Chondrocyte (in vitro differentiated cells): ENCODE data around the gene GNG8. TPM values are rescaled to one million over a fixed set of nuclear protein-coding genes. Genes with fewer than 3 reads are reported as not detected.

ENCODE experiments used
- DNase-seq: peaks from one replicate; pipeline ENCODE4 v3.0.0; 2021; ENCODE audit warnings: mixed read lengths, low spot score
- H3K27ac Mint-ChIP-seq: one replicate; pipeline ENCODE4 v1.8.0; 2021; ENCODE audit warnings: mild to moderate bottlenecking, moderate library complexity, mixed read lengths; ENCODE audit not compliant: unreplicated experiment
- H3K27me3 Mint-ChIP-seq: 2 replicates; pipeline ENCODE4 v1.8.0; 2021; ENCODE audit warnings: low read depth, mixed read lengths
- H3K36me3 Mint-ChIP-seq: 2 replicates; pipeline ENCODE4 v1.8.0; 2021; ENCODE audit warnings: low read depth, mixed read lengths
- H3K4me1 Mint-ChIP-seq: 2 replicates; pipeline ENCODE4 v1.8.0; 2021; ENCODE audit warnings: low read depth, mild to moderate bottlenecking, mixed read lengths
- H3K4me3 Mint-ChIP-seq: one replicate; pipeline ENCODE4 v1.8.0; 2021; ENCODE audit warnings: mild to moderate bottlenecking, moderate library complexity, mixed read lengths; ENCODE audit not compliant: unreplicated experiment
- H3K9me3 Mint-ChIP-seq: 2 replicates; pipeline ENCODE4 v1.8.0; 2021; ENCODE audit warnings: low read depth, mixed read lengths
- CTCF ChIP-seq: fragments of 200-600 bp; sonication (generic); IDR thresholded peaks from 2 replicates; pipeline ENCODE4 v1.5.0; 2021; ENCODE audit warnings: antibody characterized with exemption, mild to moderate bottlenecking, moderate library complexity
- total RNA-seq: library from RNA; stranded (reverse); gene quantifications from 3 replicates; pipeline ENCODE4 v1.2.1, GENCODE V29; 2021

The GNG8 gene
- total RNA-seq, 1 donor from 2014 or later, result not detected

DNA sequence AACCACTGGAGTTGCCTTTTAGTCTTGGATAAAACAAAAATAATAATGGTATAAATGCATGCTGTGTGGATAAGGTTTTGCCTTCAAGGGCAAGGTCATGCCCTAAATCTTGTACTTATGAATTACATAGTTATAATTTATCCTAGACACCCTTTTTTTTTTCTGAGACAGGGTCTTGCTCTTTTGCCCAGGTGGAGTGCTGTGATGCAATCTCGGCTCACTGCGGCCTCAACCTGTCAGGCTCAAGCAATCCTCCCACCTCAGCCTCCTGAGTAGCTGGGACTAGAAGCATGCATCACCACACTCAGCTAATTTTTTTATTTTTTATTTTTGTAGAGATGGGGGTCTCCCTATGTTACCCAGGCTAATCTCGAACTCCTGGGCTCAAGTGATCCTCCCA is 32.7 kb upstream of the GNG8 start:
- peaks cover 2% of the 10 kb centered on the region for H3K36me3 Mint-ChIP-seq
- no peak overlapping the region for H3K4me3 Mint-ChIP-seq
- TF ChIP-seq CTCF, result no peak
- DNase-seq, result no peak
- no peaks in the 10 kb centered on the region for H3K27me3 Mint-ChIP-seq
- no peak overlapping the region for H3K27ac Mint-ChIP-seq
- no peaks in the 10 kb centered on the region for H3K9me3 Mint-ChIP-seq
- peaks cover 5% of the 10 kb centered on the region for H3K4me1 Mint-ChIP-seq

DNA sequence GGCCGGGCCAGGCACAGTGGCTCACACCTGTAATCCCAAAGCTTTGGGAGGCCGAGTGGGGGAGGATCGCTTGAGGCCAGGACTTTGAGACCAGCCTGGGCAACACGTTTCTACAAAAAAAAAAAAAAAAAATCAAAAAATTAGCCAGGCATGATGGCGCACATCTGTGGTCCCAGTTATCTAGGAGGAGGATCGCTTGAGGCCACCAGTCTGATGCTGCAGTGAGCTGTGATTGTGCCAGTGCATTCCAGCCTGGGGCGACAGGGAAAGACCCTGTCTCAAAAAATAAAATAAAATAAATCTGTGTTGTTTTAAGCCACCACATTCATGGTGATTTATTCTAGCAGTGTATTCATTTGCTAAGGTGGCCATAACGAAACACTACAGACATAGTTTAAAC is 29.1 kb upstream of the GNG8 start:
- DNase-seq, result no peak
- H3K4me1 Mint-ChIP-seq, result peaks cover 13% of the 10 kb centered on the region
- no peaks in the 10 kb centered on the region for H3K27me3 Mint-ChIP-seq
- TF ChIP-seq CTCF, result no peak
- no peak overlapping the region for H3K27ac Mint-ChIP-seq
- H3K36me3 Mint-ChIP-seq, result no peaks in the 10 kb centered on the region
- no peak overlapping the region for H3K4me3 Mint-ChIP-seq
- no peaks in the 10 kb centered on the region for H3K9me3 Mint-ChIP-seq

- Mint-ChIP-seq H3K27ac (peak overlapping the region; percentile 97), H3K36me3 (no peaks in the 10 kb centered on the region), H3K4me1 (peaks cover 27% of the 10 kb centered on the region), H3K9me3 (no peaks in the 10 kb centered on the region), H3K27me3 (no peaks in the 10 kb centered on the region), H3K4me3 (peak overlapping the region; percentile 77)
- peak; percentile 94 for TF ChIP-seq CTCF
- DNase-seq, result no peak
These were observed 26.0 kb upstream of the GNG8 start for GRCh38 chr19:46661735-46662592.

GRCh38 chr19:46661020-46661731 is 25.2 kb upstream of the GNG8 start, which contains the start of gene DACT3:
DACT3 (minus strand) TSS chr19:46661182; CDS start chr19:46661064, 118 bp downstream.
- no peaks in the 10 kb centered on the region for H3K9me3 Mint-ChIP-seq
- no peaks in the 10 kb centered on the region for H3K27me3 Mint-ChIP-seq
- peaks cover 27% of the 10 kb centered on the region for H3K4me1 Mint-ChIP-seq
- peak within 1 kb of the TSS; percentile 97 for H3K27ac Mint-ChIP-seq
- H3K4me3 Mint-ChIP-seq, result peak within 1 kb of the TSS; percentile 77
- no peak for TF ChIP-seq CTCF
- no peaks in the 10 kb centered on the region for H3K36me3 Mint-ChIP-seq
- peak; percentile 100 for DNase-seq

DNA sequence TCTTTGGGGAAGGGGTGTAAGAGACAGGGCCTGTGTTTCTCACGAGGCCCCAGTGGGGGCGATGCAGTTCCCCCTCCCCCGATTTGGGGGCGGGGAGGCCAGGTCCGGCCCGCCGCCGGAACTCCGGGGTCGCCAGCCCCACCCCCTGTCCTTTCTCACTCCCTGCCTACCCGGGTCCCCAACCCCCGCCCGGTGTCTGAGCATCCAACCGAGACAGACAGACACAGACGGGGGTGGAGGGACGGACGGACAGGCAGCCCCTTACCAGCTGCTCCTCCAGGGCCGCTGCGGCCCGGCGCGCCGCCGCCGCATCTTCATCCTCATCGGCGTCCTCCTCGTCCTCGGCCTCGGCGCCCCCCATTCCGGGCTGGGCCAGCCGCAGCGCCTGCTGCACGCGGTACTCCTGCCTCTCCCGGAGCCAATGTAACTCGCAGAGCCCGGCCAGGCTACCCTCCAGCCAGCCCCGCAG is 24.6 kb upstream of the GNG8 start:
- no peak for TF ChIP-seq CTCF
- Mint-ChIP-seq H3K36me3 (no peaks in the 10 kb centered on the region), H3K9me3 (no peaks in the 10 kb centered on the region), H3K4me3 (peak overlapping the region; percentile 77), H3K4me1 (peaks cover 27% of the 10 kb centered on the region), H3K27me3 (no peaks in the 10 kb centered on the region), H3K27ac (peak overlapping the region; percentile 49)
- DNase-seq, result no peak
